ENCODE measurements around the gene GDF10.

The GDF10 gene

GRCh38 chr10:47303105-47303504, 3.1 kb downstream of the GDF10 start:
- TF ChIP-seq CTCF (conservative IDR thresholded peaks at IDR 0.05; ENCODE audit: low read length) (no peak), EZH2phosphoT487 (IDR thresholded peaks at IDR 0.05; ENCODE audit: borderline replicate concordance) (no peak)
- Histone ChIP-seq H4K20me1 (ENCODE audit: insufficient read depth, low read length, poor library complexity, severe bottlenecking) (no peaks in the 10 kb centered on the region), H2AFZ (ENCODE audit: low read length) (no peak overlapping the region), H3K9me3 (ENCODE audit: insufficient read depth, low read depth, low read length) (no peaks in the 10 kb centered on the region), H3K4me1 (ENCODE audit: insufficient read depth, low read length, poor library complexity, severe bottlenecking) (peaks cover 73% of the 10 kb centered on the region), H3K27me3 (ENCODE audit: insufficient read depth, low read length, poor library complexity, severe bottlenecking) (no peaks in the 10 kb centered on the region), H3K4me2 (ENCODE audit: low read depth, low read length, poor library complexity, severe bottlenecking) (no peak overlapping the region), H3K4me3 (ENCODE audit: low read length, poor library complexity, severe bottlenecking) (no peak overlapping the region), H3K9ac (ENCODE audit: low read depth, low read length, poor library complexity, severe bottlenecking) (no peak overlapping the region), H3F3A (ENCODE audit: low read depth) (peaks cover 19% of the 10 kb centered on the region), H3K9me2 (replicated peaks; ENCODE audit: low read depth, low read length) (no peaks in the 10 kb centered on the region), H3K79me2 (ENCODE audit: insufficient read depth, low read length) (no peaks in the 10 kb centered on the region), H3K36me3 (ENCODE audit: insufficient read depth, low read length) (no peaks in the 10 kb centered on the region)

- no peak for TF ChIP-seq CTCF (conservative IDR thresholded peaks at IDR 0.05; ENCODE audit: low read length)
- TF ChIP-seq EZH2phosphoT487 (IDR thresholded peaks at IDR 0.05; ENCODE audit: borderline replicate concordance) = no peak
- no peaks in the 10 kb centered on the region for H3K9me2 ChIP-seq (replicated peaks; ENCODE audit: low read depth, low read length)
- H3K4me1 ChIP-seq (ENCODE audit: insufficient read depth, low read length, poor library complexity, severe bottlenecking) = peaks cover 80% of the 10 kb centered on the region
- H3K4me2 ChIP-seq (ENCODE audit: low read depth, low read length, poor library complexity, severe bottlenecking) = no peak overlapping the region
- H3K27me3 ChIP-seq (ENCODE audit: insufficient read depth, low read length, poor library complexity, severe bottlenecking) = no peaks in the 10 kb centered on the region
- H2AFZ ChIP-seq (ENCODE audit: low read length) = no peak overlapping the region
- H4K20me1 ChIP-seq (ENCODE audit: insufficient read depth, low read length, poor library complexity, severe bottlenecking) = no peaks in the 10 kb centered on the region
- H3K36me3 ChIP-seq (ENCODE audit: insufficient read depth, low read length) = no peaks in the 10 kb centered on the region
- peak overlapping the region; percentile 12 for H3K9ac ChIP-seq (ENCODE audit: low read depth, low read length, poor library complexity, severe bottlenecking)
- no peak overlapping the region for H3K4me3 ChIP-seq (ENCODE audit: low read length, poor library complexity, severe bottlenecking)
- peaks cover 19% of the 10 kb centered on the region for H3F3A ChIP-seq (ENCODE audit: low read depth)
- H3K79me2 ChIP-seq (ENCODE audit: insufficient read depth, low read length) = peaks cover 5% of the 10 kb centered on the region
- H3K9me3 ChIP-seq (ENCODE audit: insufficient read depth, low read depth, low read length) = no peaks in the 10 kb centered on the region
These were observed 3.9 kb downstream of the GDF10 start for GRCh38 chr10:47303866-47304265.

- Histone ChIP-seq H3K4me2 (ENCODE audit: low read depth, low read length, poor library complexity, severe bottlenecking) (peak overlapping the region; percentile 68), H3K9me3 (ENCODE audit: insufficient read depth, low read depth, low read length) (no peaks in the 10 kb centered on the region), H3K4me3 (ENCODE audit: low read length, poor library complexity, severe bottlenecking) (peak overlapping the region; percentile 41), H3K4me1 (ENCODE audit: insufficient read depth, low read length, poor library complexity, severe bottlenecking) (peaks cover 96% of the 10 kb centered on the region), H3K36me3 (ENCODE audit: insufficient read depth, low read length) (no peaks in the 10 kb centered on the region), H3F3A (ENCODE audit: low read depth) (peaks cover 19% of the 10 kb centered on the region), H3K79me2 (ENCODE audit: insufficient read depth, low read length) (peaks cover 22% of the 10 kb centered on the region), H3K27me3 (ENCODE audit: insufficient read depth, low read length, poor library complexity, severe bottlenecking) (no peaks in the 10 kb centered on the region), H3K9me2 (replicated peaks; ENCODE audit: low read depth, low read length) (no peaks in the 10 kb centered on the region), H2AFZ (ENCODE audit: low read length) (no peak overlapping the region), H3K9ac (ENCODE audit: low read depth, low read length, poor library complexity, severe bottlenecking) (peak overlapping the region; percentile 83), H4K20me1 (ENCODE audit: insufficient read depth, low read length, poor library complexity, severe bottlenecking) (no peaks in the 10 kb centered on the region)
- TF ChIP-seq CTCF (conservative IDR thresholded peaks at IDR 0.05; ENCODE audit: low read length) (no peak), EZH2phosphoT487 (IDR thresholded peaks at IDR 0.05; ENCODE audit: borderline replicate concordance) (no peak)
These were observed 5.6 kb downstream of the GDF10 start for GRCh38 chr10:47305566-47305965.
